ENCODE results near the gene PDE6D.

DNA sequence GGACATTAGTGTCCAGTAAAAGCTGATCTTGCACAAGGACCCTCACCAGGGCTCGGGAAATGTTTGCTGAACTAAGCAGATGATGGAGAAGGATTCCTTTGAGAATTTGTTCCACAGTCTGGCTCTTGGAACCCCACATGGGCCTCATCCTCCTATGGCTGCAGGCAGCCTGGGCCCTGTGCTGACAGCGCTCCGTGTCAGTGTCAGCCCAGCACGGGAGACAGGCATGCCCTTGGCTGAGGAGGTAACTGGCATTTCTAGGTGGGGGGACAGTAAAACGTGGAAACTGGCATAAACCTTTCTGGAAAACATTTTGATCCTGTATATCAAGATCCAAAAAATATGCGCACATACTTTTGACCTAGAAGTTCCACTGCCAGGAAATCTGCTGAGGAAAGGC, 62.3 kb downstream of the PDE6D start:
- no peak for TF ChIP-seq EZH2 (IDR thresholded peaks at IDR 0.05; ENCODE audit: borderline replicate concordance)
- TF ChIP-seq, protein P1, sequence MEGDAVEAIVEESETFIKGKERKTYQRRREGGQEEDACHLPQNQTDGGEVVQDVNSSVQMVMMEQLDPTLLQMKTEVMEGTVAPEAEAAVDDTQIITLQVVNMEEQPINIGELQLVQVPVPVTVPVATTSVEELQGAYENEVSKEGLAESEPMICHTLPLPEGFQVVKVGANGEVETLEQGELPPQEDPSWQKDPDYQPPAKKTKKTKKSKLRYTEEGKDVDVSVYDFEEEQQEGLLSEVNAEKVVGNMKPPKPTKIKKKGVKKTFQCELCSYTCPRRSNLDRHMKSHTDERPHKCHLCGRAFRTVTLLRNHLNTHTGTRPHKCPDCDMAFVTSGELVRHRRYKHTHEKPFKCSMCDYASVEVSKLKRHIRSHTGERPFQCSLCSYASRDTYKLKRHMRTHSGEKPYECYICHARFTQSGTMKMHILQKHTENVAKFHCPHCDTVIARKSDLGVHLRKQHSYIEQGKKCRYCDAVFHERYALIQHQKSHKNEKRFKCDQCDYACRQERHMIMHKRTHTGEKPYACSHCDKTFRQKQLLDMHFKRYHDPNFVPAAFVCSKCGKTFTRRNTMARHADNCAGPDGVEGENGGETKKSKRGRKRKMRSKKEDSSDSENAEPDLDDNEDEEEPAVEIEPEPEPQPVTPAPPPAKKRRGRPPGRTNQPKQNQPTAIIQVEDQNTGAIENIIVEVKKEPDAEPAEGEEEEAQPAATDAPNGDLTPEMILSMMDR (IDR thresholded peaks at IDR 0.05; ENCODE audit: poor library complexity): no peak

All from hepatocyte (in vitro differentiated cells).